Measurements from ENCODE around the gene SLC1A5.

Gene SLC1A5

GRCh38 chr19:46745030-46745429, 43.4 kb downstream of the SLC1A5 start:
- in situ Hi-C loops (cut with MboI; ENCODE audit: low sequenced_read_pairs) = no loop called here

DNA sequence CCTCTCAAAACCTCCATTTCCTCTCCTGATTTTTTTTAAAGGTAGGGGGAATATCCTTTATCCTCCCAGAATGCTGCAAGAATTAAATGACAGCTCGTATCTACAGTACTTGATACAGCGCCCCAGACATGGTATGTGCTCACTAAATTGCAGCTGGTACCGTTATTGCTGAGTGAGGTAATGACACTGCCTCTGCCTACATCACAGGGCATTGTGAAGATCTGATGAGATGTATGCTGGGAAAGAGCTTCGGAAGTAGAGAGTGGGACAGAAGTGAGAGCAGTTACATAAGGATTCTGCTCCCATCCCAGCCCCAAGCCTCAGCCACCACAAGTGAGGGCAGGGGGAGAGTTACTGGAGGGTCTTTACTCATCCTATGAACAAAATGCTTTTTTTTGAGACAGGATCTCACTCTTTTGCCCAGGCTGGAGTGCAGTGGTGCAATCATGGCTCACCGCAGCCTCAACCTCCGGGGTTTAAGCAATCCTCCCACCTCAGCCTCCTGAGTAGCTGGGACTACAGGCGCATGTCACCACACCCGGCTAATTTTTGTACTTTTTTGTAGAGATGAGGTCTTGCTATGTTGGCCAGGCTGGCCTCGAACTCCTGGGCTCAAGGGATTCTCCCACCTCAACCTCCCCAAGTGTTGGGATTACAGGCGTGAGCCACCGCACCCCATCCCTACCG, 44.2 kb downstream of the SLC1A5 start:
- in situ Hi-C loops (cut with MboI; ENCODE audit: low sequenced_read_pairs) = no loop called here

DNA sequence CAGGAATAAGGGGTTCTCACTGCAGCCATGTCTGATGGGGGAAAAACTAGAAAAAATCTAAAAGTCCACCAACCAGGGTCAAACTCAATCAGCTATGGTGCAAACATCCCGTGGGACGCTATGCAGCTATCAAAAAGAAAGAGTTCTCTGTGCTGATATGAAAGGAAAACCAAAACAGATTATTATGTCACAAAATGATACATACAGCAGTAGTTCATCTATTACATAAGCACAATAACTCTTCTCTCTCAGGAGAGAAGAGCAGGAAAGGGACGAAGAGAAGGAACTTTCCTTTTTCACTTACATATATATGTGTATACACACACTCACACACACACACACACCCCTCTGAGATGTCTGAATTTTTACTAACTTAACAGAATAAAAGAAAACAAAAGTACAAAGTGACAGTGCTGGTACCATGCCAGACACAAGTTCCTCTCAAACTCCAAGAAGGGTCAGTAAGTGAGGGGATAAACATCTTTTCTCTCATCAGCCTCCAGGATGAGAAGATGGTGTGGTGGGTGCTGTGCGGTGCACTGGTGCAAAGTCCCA, 45.4 kb downstream of the SLC1A5 start:
- in situ Hi-C loops (cut with MboI; ENCODE audit: low sequenced_read_pairs) = no loop called here

DNA sequence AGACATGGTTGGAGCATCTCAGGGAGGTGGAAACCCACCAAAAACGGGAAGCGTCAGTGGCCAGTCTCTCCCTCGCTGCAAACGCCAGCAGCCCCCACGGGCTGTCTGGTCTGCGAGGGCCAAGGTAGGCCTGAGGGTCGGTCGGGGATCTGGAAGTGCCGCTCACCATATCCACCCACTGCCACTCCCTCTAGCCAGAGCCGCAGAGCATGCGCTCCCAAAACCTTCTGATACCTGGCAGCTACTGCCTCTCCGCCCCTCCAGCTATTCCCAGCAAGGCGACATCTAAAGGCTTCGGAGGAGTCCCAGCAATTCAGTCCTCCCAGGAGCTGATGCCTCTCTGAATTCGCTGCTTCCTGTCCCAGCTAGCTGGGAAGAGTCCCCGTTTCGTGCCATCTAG, 46.9 kb downstream of the SLC1A5 start:
- in situ Hi-C loops (cut with MboI; ENCODE audit: low sequenced_read_pairs) = no loop called here

GRCh38 chr19:46739290-46739771, 49.1 kb downstream of the SLC1A5 start:
- in situ Hi-C loops (cut with MboI; ENCODE audit: low sequenced_read_pairs) = no loop called here

GRCh38 chr19:46737761-46738171, 50.6 kb downstream of the SLC1A5 start:
- in situ Hi-C loops (cut with MboI; ENCODE audit: low sequenced_read_pairs) = no loop called here

GRCh38 chr19:46737298-46737654, 51.1 kb downstream of the SLC1A5 start:
- in situ Hi-C loops (cut with MboI; ENCODE audit: low sequenced_read_pairs) = no loop called here

DNA sequence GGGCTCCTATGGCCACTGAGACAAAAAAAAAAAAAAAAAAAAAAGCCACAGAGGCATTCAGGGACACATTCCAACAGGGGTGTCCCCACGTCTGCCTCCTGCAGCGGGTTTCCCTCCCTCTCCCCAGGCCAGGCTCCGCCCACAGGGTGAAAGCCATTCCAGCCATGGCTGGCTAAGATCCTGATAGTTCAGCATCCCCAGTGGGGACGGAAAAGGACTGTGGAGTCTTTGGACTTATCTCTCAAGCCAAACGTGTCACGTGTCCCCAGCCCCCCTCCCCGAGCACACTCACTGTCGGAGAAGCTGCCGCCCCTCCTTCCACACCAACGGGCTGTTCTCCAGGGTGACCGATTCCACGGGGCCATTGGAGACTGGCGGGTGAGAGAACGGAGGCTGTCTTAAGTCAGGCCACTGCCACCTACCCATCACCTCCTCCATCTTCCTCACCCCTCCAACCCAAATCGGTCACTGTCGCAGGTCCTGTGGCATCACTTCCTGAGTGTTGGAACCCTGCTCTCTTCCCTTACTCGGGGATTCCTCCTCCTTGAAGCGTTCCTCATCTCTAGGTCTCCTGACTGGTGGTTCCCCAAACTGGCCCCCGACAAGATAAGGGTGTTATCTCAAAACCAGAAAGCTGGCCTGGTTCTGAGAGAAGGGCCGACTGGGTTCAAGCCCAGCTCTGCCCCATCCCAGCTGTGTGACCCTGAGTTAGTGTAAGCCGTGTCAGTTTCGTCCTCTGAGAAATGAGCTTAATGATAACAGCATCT, 51.7 kb downstream of the SLC1A5 start:
- in situ Hi-C loops (cut with MboI; ENCODE audit: low sequenced_read_pairs) = no loop called here

DNA sequence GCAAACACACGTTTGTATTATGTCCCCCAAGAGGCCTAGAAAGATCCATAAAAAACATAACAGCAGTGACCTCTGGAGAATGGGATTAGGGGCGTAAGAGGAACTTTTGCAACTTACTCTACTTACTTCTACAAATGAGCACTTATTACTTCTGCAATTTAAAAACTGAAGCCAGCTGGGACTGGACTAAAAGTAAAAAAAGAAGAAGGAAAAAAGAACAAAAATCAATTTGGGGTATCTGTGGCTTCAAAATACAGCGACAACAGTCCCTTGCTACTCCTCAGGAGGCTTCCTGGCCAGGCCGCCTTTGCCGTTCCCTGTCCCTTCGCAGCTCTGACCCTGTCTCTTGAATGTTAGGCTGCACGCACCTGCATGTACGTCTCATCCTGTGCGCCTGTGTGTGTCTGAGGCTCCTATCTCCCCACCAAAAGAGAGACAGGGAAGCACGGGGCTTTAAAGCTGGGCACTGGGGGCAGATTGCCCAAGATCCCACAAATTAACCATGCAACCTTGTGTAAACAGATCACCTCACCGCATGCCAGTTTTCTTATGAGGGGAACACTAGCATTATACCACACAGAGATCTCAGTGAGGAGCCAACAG, 54.6 kb downstream of the SLC1A5 start:
- in situ Hi-C loops (cut with MboI; ENCODE audit: low sequenced_read_pairs) = no loop called here

GRCh38 chr19:46732966-46733689, 55.3 kb downstream of the SLC1A5 start:
- in situ Hi-C loops (cut with MboI; ENCODE audit: low sequenced_read_pairs) = no loop called here

DNA sequence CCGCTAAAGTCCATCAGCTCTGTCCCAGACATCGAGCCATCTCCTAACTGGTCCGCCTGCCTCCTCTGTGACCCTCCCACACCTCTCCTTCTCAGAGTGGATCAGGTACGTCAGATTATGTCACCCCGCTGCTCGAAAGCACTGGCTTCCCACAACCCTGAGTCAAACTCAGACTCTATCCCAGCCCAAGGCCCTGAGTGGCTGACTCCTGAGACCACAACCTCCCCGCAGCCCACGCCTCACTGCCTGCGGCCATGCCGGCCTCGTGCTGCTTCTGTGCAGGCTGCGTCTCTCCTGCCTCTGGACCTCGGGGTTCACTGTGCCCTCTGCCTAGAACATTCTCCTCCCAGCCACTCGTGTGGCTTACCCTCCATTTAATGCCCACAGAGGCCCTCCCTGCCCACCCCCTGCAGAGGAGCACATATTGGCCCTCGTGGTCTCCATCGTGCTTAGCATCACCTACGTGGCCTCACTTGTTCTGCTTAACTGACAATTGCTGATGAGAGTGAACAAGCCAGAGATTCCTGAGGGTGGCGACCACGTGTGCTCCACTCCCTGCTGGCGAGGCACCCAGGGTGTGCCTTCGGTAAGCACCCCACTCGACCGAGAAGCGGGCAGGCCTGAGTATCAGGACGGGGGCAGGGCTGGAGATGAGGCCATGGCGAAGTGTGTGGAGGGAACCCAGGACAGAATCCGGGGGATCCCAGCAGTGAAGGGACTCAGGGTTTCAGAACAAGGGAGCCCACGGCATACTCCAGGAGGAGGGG, 56.0 kb downstream of the SLC1A5 start:
- in situ Hi-C loops (cut with MboI; ENCODE audit: low sequenced_read_pairs) = no loop called here

DNA sequence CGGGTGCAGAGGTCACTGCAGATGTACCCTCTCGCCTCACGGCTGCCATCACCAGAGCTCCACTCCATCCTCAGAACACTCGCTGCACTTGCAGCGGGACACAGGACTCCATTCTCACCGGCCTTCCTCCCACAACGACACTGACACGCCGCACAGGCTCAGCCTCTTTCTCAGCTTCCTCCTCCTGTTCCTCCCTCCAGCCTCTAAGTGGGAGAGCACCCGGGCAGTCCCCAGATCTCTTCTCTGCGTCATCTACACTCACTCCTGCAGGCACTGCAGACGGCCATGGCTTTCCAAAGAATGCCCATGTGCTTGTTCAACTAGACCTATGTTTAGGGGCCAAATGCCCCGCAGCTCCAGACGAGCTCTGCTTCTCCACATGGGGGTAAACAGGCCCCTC, 56.8 kb downstream of the SLC1A5 start:
- in situ Hi-C loops (cut with MboI; ENCODE audit: low sequenced_read_pairs) = no loop called here

GRCh38 chr19:46731007-46731501, 57.3 kb downstream of the SLC1A5 start:
- in situ Hi-C loops (cut with MboI; ENCODE audit: low sequenced_read_pairs) = no loop called here

DNA sequence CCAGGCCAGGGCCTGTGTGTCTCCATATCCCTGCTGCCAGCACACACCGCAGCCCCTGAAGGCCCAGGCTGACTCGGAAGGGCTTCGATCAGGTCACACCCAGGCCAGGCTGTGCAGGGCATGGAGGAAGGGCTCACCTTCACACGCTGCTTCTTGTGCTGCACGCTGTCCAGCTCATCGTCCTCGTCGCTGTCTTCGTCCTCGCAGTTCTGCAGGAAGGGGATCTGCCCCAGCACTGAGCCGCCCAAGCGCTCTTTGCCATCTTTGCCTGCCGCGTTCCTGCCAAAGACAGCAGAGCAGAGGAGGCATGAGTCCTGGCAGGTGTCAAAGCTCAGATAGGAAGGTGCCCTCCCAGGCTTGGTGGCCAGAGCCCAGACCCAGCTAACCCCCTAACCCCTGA, 57.8 kb downstream of the SLC1A5 start:
- in situ Hi-C loops (cut with MboI; ENCODE audit: low sequenced_read_pairs) = no loop called here

GRCh38 chr19:46730187-46730586, 58.2 kb downstream of the SLC1A5 start:
- in situ Hi-C loops (cut with MboI; ENCODE audit: low sequenced_read_pairs) = no loop called here

DNA sequence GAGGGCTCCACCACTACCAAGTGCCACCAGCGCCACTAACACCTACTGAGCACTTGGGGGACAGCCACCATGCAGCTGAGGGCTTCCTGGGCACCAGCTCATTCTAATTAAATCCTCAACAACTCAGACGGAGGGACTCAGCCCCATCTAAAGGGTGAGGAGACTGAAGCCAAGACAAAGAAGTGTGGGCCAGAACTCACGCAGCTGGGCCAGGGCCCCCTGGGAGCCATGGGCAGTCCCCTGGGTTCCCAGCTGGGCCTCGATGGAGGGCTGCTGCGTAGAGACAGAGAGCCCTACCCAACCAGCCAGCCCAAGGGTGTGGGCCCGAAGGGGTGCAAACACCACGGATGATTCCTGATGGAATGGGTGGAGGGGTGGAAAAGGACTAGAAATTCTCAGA, 58.7 kb downstream of the SLC1A5 start:
- in situ Hi-C loops (cut with MboI; ENCODE audit: low sequenced_read_pairs) = no loop called here

DNA sequence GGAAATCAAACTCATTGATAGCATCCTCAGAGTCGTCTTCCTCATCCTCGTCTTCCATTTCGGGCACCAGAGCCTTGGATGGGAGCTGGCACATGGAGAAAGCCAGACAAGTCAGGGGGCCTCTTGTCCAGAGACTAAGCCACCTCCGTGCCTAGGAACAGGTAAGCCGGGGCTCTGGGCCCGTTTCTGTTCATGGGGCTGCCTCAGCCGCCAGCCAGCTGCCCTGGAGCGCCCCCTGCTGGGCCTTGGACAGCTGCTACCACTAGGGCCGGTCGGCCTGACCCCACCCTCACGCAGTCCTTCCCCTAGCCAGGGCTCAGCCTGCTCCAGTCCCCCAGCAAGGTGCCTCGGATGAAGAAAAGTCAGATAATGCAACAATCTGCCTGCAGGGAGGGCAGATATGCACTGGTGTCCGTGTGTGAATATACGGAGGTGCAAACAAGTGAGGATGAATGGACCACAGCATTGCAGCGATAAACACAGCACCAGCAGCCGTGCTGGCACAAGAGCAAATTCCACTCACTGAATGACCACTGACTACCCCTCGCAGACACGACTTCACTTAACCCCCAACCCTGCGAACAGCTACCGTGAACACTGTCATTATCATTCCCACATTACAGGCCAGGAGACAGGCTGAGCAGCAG, 59.6 kb downstream of the SLC1A5 start:
- in situ Hi-C loops (cut with MboI; ENCODE audit: low sequenced_read_pairs) = no loop called here

- in situ Hi-C loops (cut with MboI; ENCODE audit: low sequenced_read_pairs) = no loop called here
These were observed 60.2 kb downstream of the SLC1A5 start for GRCh38 chr19:46728208-46728607.

- in situ Hi-C loops (cut with MboI; ENCODE audit: low sequenced_read_pairs) = no loop called here
These were observed 60.6 kb downstream of the SLC1A5 start for GRCh38 chr19:46727757-46728156.
